ENCODE data around the gene SND1.

DNA sequence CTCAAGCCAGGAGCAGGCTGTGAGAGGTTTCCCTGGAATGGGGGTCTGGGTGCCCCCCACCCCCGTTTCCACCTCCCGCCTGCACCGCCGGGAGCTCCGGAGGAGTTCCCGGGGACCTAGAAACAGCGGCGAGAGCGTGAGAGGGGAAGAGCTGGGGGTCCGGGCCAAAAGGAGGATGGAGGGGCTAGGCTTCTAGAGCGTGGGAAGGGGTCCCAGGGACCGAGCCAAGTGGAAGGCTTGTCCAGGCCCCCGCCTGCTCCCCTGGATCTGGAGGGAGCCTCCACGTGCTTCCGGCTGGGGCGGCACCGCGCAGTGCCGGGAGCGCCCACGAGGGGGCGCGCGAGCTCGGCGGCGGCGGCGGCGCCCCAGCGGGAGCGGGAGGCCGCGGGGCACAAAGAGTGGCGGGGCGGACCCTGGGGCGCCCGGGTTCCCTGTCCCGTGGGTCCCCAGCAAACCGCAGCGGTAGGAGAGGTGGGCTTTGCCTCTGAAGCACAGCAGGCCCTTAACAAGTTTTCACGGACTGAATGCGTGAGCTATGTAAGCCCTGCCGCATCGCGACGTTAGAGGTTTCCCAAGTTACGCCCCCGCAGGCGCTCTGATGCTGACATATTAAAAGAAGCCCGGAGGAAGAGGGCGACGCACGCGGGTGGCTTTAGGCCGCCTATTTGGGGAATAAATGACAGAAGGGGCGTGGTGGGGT is 483.7 kb downstream of the SND1 start:
- TF ChIP-seq CTCF (conservative IDR thresholded peaks at IDR 0.05; ENCODE audit: low read depth, low read length) (peak; percentile 80), POLR2A (IDR thresholded peaks at IDR 0.05; ENCODE audit: low read depth, low read length) (no peak), CHD1 (IDR thresholded peaks at IDR 0.05; ENCODE audit: low read depth, low read length) (no peak), CEBPB (IDR thresholded peaks at IDR 0.05; ENCODE audit: low read depth, low read length) (no peak), MXI1 (IDR thresholded peaks at IDR 0.05; ENCODE audit: borderline replicate concordance, low read depth, low read length) (peak; percentile 76; the same call in 1 of the 2 replicates), SMC3 (IDR thresholded peaks at IDR 0.05; ENCODE audit: low read depth, low read length) (peak; percentile 77), RAD21 (IDR thresholded peaks at IDR 0.05; ENCODE audit: low read length) (peak; percentile 68), RFX5 (IDR thresholded peaks at IDR 0.05; ENCODE audit: low read depth, low read length) (no peak), MAFK (IDR thresholded peaks at IDR 0.05; ENCODE audit: low read depth, low read length) (no peak), RCOR1 (IDR thresholded peaks at IDR 0.05; ENCODE audit: insufficient replicate concordance, low read length) (no peak)
